Measurements from ENCODE around the gene EXO1.

The EXO1 gene

DNA sequence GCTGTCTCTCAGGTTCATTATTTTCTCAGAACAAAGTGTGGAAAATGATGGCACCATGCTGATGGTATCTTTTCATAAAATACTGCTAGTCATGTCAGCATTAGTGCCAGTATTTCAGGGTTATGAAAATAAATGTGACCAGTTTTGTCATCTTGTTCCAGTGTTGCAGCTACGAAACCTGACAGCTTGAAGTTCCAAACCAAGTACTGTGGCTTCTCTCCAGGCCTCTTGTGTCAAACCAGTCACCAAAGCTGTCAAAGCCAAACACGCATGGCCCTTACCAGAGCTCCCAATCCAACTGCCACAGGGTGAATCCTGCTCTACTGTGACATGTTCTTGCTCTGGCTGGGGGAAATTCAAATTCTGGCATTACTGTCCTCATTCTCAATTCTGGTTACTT is 20.7 kb upstream of the EXO1 start:
- Histone ChIP-seq H3K27me3 (ENCODE audit: insufficient read depth, poor library complexity, severe bottlenecking) (no peaks in the 10 kb centered on the region), H3K4me3 (replicated peaks; ENCODE audit: insufficient read depth, low read length) (no peak overlapping the region), H3K27ac (replicated peaks) (no peak overlapping the region)
- DNase-seq (ENCODE audit: low read depth in 1 of 2, low spot score in 1 of 2), result no peak
- TF ChIP-seq, protein P1, sequence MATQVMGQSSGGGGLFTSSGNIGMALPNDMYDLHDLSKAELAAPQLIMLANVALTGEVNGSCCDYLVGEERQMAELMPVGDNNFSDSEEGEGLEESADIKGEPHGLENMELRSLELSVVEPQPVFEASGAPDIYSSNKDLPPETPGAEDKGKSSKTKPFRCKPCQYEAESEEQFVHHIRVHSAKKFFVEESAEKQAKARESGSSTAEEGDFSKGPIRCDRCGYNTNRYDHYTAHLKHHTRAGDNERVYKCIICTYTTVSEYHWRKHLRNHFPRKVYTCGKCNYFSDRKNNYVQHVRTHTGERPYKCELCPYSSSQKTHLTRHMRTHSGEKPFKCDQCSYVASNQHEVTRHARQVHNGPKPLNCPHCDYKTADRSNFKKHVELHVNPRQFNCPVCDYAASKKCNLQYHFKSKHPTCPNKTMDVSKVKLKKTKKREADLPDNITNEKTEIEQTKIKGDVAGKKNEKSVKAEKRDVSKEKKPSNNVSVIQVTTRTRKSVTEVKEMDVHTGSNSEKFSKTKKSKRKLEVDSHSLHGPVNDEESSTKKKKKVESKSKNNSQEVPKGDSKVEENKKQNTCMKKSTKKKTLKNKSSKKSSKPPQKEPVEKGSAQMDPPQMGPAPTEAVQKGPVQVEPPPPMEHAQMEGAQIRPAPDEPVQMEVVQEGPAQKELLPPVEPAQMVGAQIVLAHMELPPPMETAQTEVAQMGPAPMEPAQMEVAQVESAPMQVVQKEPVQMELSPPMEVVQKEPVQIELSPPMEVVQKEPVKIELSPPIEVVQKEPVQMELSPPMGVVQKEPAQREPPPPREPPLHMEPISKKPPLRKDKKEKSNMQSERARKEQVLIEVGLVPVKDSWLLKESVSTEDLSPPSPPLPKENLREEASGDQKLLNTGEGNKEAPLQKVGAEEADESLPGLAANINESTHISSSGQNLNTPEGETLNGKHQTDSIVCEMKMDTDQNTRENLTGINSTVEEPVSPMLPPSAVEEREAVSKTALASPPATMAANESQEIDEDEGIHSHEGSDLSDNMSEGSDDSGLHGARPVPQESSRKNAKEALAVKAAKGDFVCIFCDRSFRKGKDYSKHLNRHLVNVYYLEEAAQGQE (IDR thresholded peaks at IDR 0.05; ENCODE audit: insufficient replicate concordance, low read depth), result no peak
- no peak for TF ChIP-seq POLR2AphosphoS5 (IDR thresholded peaks at IDR 0.05; ENCODE audit: low read depth)
- TF ChIP-seq, protein P2, sequence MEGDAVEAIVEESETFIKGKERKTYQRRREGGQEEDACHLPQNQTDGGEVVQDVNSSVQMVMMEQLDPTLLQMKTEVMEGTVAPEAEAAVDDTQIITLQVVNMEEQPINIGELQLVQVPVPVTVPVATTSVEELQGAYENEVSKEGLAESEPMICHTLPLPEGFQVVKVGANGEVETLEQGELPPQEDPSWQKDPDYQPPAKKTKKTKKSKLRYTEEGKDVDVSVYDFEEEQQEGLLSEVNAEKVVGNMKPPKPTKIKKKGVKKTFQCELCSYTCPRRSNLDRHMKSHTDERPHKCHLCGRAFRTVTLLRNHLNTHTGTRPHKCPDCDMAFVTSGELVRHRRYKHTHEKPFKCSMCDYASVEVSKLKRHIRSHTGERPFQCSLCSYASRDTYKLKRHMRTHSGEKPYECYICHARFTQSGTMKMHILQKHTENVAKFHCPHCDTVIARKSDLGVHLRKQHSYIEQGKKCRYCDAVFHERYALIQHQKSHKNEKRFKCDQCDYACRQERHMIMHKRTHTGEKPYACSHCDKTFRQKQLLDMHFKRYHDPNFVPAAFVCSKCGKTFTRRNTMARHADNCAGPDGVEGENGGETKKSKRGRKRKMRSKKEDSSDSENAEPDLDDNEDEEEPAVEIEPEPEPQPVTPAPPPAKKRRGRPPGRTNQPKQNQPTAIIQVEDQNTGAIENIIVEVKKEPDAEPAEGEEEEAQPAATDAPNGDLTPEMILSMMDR (IDR thresholded peaks at IDR 0.05; ENCODE audit: insufficient read depth, low read length), result no peak
- TF ChIP-seq SPI1 (IDR thresholded peaks at IDR 0.05; ENCODE audit: borderline replicate concordance, low read depth), result no peak
- no peak for TF ChIP-seq GABPA (IDR thresholded peaks at IDR 0.05; ENCODE audit: low read depth)

DNA sequence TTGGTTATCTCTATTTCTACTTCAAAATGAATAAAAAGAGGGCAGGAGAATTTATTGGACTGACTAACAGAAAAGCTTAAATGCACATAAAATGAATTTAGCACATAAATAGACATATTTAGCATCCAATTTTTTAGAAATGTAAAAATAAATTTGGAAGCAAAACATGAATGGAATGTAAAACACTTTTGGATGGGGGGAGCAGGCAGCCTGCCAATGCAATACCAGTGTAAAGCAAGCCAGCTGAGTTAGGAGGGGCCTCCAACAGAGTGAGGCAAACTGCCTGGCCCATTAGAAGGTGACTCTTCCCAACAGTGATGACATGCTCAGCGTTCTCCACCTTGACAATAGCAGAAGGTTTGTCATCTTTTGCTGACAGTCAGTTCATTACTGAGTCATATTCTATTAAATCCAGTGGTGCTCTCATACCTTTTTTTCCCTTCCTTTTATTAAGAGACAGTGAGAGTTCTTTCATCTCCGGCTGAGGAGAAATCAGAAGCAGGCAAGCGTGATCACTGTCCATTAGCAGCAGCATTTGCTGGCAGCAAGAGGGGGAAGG is 19.5 kb upstream of the EXO1 start:
- DNase-seq (ENCODE audit: low read depth in 1 of 2, low spot score in 1 of 2), result no peak
- TF ChIP-seq GABPA (IDR thresholded peaks at IDR 0.05; ENCODE audit: low read depth) (no peak), SPI1 (IDR thresholded peaks at IDR 0.05; ENCODE audit: borderline replicate concordance, low read depth) (no peak), POLR2AphosphoS5 (IDR thresholded peaks at IDR 0.05; ENCODE audit: low read depth) (no peak)
- TF ChIP-seq, protein P1 (IDR thresholded peaks at IDR 0.05; ENCODE audit: insufficient replicate concordance, low read depth), result no peak
- TF ChIP-seq, protein P2 (IDR thresholded peaks at IDR 0.05; ENCODE audit: insufficient read depth, low read length), result no peak
- Histone ChIP-seq H3K27me3 (ENCODE audit: insufficient read depth, poor library complexity, severe bottlenecking) (peaks cover 5% of the 10 kb centered on the region), H3K27ac (replicated peaks) (no peak overlapping the region), H3K4me3 (replicated peaks; ENCODE audit: insufficient read depth, low read length) (no peak overlapping the region)

DNA sequence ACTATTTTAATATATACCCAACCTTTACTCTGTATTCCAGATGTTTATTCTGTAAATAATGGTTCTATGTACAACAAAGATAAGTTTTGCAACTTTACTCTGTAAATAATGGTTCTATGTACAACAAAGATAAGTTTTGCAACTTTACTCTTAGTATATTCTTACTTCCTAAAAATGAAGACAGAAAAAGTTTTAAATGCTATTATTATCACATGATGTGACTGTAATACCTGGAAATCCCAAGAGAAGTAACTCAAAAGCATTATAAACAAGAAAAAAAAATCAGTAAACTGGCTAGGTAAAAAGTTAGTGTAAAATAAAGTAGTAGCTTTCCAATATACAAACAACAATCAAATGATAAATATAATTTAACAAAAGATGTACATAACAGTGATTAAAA is 18.5 kb upstream of the EXO1 start:
- Histone ChIP-seq H3K27ac (replicated peaks) (no peak overlapping the region), H3K27me3 (ENCODE audit: insufficient read depth, poor library complexity, severe bottlenecking) (peaks cover 5% of the 10 kb centered on the region), H3K4me3 (replicated peaks; ENCODE audit: insufficient read depth, low read length) (no peak overlapping the region)
- DNase-seq (ENCODE audit: low read depth in 1 of 2, low spot score in 1 of 2), result no peak
- TF ChIP-seq SPI1 (IDR thresholded peaks at IDR 0.05; ENCODE audit: borderline replicate concordance, low read depth) (no peak), POLR2AphosphoS5 (IDR thresholded peaks at IDR 0.05; ENCODE audit: low read depth) (no peak), GABPA (IDR thresholded peaks at IDR 0.05; ENCODE audit: low read depth) (no peak)
- TF ChIP-seq, protein P2 (IDR thresholded peaks at IDR 0.05; ENCODE audit: insufficient read depth, low read length), result no peak
- TF ChIP-seq, protein P1 (IDR thresholded peaks at IDR 0.05; ENCODE audit: insufficient replicate concordance, low read depth), result no peak

Data from HL-60 (cell line).